Kasumi-1 (cell line): Measurements from ENCODE around the gene AGBL4.

Source experiments
- DNase-seq, 2 experiments: peaks; one replicate each; lab custom pipeline; 2025; lab: John Stamatoyannopoulos, UW

AGBL4 gene

DNA sequence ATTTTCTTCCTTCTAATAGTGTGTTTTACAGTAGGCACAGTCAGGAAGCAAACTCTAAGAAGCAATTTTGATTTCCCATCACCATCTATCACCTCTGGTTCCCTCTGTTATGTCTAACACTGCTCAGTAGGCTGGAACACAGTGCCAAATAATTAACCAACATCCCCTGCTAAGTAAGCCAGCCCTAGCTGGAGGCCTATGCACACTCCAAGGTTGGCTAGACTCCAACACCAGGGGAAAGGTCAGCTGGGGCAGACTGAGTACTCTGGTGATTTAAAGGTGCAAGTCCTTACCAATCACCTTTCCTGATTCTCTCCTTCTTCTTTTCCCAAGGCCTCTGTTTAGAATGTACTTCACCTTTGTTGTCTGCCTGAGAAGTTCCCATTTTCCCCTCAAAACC is 1200.6 kb downstream of the AGBL4 start:
- DNase-seq, result no peak

DNA sequence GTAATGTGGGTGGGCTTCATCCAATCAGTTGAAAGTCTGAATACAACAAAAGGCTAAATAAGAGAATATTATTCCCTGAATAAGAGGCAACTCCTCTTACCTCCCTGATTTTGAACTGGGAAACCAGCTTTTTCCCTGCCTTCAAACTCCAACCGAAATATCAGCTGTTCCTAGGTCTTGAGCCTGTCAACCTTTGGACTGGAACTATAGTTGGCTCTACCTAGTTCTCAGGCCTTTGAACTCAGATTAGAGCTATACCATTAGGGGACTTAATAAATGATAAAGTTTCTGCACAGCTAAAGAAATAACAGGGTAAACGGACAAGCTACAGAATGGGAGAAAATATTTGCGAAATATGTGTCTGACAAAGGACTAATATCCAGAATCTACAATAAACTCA is 1203.3 kb downstream of the AGBL4 start:
- no peak for DNase-seq

DNA sequence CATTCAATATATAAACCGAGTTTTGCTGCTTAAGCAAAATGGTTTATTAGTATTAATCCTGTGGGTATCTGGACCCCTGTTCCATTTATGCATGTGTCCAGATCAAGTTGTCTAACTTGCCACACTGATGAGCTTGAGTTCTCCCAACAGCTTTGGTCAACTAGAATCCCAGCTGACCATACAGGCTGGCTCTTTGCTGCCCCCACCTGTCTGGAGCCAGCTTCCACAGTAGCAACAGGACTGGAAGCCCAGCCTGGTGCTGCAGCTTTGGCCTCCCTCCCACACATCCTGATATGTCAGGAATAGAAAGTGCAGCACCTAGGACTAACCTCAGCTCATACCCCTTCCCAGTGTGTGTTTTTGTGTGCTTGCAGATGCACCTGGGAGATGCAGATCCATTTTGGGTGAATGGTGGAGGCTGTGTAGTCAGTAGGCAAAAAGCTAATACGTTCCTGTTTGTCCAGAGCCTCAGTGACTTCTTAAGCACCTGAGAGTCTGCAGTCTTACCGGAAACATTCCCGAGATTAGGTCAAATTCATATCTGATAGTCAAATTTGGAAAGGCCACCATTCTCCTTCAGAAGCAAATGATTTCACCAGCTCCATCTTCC is 1206.1 kb downstream of the AGBL4 start:
- DNase-seq, result peak in 1 of 2 experiments; percentile 13

DNA sequence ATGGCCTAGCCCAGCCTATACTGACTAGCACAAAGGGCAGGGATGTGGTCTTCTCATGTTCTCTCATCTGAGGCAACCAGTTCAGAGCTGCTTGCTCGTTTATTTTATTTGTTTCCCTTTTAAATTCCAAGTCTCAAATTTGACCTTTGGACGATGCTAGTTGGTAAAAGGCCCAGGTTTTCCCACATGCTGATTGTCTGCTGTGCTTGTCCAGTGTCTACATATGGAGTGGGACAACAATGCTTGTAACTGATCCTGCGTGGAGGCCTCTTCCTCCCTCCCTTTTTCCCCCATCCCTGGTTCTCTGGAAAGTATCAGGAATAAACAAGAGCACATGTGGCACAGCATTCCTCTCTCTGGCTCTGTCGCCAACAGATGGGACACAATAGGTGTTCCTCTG is 1213.0 kb downstream of the AGBL4 start:
- DNase-seq, result no peak

DNA sequence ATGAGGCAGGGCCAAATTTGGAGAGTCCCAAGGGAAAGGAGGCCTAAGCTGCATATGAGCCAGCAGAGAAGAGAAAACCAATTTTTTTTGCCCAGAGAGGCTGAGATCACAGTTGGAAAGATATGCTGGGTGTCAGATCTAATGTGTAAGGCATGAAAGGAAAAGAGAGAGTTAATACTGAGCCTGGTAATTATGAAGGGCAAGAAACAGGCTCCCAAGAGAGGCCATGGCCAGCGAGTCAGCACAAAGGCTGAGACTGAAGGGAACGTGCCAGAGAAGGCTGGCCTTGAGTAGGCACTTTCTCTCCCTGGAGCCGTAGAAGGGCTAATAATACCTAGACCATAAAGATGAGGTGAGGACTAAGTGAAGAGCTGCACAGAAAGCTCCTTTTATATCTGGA is 1215.3 kb downstream of the AGBL4 start:
- no peak for DNase-seq

DNA sequence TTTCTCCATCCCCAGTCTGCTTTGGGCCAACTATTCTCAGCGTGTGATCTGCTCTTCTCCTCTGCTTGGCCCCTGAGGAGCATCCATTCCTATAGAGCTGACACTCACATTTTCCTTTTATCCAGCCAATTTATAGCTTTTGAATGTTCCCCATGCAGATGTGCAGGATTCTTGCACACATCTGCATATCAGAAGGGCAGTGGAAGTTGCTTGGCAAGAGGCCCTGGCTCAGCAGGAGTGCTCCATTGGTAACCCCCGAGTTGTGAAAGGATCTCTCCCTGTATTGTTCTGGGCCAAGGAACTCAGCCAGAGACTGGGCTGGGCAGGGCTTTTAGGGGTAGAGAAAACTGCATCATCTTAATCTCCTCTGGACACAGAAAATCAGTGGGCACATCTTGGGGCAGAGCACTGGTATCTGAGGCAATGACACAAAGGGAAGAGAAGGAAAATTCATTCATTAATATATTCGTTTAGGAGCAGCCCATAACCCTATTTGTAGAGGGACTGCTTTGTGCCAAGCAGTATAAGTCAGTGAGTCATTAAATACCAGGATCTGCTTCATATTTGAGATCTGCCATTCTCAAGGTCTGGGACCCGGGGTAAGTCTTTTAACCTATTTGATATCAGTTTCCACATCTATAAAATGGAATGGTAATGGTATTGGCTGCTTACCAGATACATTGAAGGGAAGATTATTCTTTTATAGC is 1216.0 kb downstream of the AGBL4 start:
- no peak for DNase-seq

DNA sequence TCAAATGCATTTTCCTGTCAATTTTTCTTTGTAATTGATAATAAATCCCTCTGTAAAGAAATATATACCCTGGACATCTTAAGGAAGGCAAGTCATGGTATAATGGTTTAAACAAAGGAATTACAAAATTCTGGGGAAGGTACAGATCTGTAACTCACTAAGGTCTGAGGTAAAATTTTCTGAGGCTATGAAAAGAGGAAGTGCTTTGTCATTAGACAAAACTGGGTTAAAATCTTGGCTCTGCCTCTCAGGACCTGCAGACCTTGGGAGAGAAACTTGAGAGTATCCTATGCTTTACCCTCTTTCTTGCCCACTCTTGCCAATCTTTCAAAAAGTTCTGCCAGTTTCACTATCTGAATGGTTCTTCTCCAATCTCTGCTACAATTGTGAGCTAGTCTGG is 1220.3 kb downstream of the AGBL4 start:
- peak; percentile 17 to 24 for DNase-seq

DNA sequence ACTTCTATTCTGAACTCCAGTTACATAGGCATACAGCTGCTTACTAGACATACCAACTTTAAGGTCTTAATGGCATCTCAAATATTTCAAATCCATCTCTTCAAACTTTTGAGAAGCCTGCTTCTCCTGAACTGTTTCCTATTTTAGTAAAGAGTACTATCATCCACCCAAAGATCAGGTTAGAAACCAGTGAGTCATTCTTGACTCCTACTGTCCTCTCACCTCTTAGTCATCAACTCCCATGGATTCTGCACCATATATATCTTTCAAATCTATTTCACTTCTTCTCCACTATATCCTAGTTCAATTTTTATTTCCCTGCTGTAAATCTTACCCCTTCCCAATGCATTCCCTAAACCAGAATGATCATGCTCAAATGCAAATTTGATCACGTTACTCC is 1228.9 kb downstream of the AGBL4 start:
- no peak for DNase-seq

DNA sequence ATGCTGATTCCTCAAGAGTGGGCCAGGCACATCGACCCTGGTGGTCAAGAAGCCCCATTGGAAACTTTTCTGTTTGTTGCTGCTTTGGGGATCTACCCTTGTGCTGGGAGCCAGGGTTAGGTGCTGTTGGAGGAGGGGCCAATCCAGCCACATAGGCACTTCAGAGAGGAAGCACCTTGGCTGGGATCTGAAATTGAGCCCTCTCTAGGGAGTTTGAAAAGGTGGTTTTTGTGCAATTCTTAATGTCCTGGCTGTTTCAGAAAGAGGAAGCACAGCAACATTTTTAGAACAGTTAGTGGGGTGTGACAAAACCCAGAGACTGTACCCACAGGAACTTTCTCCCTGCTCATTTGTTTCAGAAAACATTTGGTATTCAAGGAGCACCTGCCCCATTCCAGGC is 1229.9 kb downstream of the AGBL4 start:
- peak; percentile 69 to 78 for DNase-seq

DNA sequence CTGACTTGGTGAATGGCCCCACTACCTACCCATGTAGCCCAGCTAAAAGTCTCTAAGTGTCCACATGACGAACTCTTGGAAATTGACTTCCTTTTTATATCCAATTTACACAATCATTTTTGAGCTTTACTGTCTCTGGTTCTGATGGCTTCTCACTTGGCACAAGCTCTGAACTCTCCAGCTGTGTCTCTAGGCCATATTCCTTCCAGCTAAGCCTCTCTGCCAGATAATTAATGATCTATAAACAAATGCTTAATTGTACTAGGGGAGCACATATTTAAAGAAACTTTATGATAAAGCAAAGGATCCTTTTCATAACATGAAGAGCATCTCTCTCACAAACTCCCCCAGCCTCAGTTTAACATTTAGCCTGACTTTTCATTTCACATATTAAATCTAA is 1230.8 kb downstream of the AGBL4 start:
- no peak for DNase-seq

DNA sequence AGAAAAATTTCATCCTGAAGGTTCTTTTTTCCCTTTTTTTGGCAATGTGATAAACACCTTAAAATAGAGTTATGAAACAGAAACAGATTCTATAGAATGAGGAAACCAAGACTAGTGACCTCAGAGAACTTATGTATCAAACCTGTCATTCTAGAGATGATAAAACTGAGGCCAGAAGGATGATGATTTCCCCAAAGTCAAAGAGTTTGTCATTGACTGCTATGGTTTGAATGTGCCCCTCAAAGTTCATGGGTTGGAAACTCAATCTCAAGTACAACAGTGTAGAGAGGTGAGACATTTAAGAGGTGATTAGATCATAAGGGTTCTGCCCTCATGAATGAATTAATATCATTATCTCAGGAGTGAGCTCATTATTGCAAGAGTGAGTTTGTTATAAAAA is 1233.4 kb downstream of the AGBL4 start:
- no peak for DNase-seq

DNA sequence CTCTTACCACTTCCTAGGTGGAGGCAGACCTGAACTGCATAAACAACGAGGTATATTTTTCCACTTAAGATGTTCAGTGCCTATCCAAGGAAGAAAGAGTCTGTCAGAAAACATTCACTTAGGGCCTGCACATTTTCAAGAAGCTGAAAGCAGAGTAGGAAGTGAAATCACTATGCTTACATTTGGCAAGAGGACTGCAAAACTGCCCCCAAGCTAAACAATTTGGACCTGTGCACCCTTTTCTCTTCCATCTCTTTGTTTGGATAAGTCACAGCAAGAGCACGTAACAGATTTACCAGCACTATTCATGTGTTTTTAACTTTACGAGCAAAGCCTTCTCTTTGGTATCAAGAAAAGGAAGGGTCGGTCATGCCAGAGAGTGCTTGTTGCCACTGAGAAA is 1233.9 kb downstream of the AGBL4 start:
- DNase-seq, result no peak

DNA sequence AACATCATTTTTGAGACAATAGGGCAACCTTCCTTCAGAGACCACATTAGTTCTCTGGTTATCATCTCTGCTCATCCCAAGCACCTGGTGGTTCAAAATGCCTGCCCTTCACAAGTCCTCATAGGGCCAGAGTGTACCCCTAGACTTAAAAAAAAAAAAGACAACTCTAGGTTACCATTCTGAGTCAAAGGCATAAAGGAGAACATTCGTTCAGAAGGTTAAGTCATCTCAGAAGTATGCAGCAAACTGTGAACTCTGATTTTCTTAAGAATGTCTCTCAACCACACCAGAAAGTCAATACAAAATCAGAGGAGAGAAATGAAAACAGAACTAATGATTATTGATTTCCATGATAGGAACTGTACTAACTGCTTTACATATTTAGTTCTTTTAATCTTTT is 1237.9 kb downstream of the AGBL4 start:
- DNase-seq, result no peak

DNA sequence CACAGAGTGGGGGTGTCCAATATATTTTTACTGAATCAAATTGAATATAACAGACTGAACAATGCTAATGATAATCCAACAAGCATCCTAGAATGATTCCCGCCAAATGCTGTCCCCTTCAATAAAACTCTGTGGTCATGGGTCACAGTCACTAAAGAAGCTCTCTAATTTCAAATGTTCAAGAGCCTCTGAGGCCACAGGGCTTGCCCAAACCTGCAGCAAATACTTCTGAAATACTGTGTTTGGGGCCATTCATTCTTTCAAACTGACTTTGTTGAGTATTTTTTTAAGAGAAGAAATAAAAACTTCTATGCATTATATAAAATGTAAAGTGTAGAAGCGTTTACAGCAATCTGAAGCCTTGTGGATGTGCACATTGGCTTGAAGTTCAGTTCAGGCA is 1239.5 kb downstream of the AGBL4 start:
- no peak for DNase-seq

DNA sequence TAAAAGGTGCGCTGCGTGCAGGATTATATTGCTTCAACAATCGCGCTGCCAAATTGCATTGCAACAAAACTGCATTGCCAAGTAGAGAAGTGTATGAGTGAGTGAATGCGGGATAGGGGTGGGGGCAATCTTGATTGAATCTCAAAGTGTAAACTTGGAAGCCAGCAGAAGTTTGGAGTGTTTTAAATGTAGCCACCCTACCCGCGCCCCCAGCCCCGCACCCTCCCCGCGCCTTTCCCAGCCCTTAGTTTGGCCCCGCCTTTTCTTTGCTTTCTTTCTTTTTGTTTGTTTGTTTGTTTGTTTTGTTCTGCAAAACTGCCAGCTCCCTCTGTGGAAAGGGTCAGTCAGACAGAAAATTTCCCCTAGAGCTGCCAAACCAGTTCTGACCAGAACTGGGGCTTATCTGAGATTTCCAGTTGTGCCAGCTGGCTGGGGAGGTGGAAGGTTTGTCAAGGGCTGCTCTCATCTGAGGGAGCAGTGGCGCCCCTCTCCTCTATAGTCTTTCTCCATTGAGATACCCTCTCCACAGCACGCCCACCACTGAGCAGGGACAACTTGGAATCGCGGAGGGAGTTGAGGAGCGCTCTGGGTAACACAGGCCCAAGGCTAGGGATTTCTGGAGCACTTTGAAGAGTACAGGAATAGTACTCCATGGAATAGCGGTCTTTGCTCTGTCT is 1246.4 kb downstream of the AGBL4 start:
- DNase-seq, result no peak

DNA sequence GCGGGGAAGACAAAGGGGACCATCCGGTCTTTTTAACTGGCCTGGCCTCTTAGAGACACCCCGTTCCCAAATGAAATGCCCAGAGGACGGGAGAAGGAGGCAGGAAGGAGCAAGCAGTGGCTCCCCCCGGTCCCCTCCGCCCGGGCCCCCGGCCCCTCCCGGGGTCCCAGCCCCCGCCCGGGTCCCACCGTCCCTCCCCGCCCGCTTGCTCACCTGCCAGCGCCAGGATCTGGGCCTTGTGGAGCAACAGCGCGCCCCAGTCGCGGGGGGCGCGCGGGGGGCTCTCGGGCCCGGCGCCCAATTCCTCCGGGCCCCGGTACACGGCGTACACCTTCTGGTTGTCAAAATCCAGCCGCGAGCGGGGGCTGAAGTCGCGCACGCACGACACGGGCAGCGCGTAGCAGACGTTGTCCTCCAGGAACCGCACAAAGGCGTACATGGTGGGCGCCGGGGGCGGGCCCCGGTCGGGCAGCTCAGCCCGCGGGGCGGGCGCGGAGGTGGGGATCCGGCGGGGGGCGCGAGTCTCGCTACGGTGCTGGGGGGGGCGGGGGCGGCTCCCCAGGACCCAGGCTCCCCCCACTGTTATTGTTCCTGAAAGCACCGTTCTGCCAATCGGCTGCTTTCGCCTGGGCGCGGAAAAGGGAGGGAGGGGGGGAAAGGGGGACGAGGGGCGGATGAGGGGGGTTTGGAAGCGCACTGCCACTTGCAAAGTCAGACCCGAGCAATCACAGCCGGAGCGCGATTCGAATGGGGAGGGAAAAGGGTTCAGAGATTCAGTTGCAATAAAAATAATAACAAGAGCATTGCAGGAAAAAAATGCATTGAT is 1247.1 kb downstream of the AGBL4 start, which contains the start of gene BEND5:
TSS of gene BEND5 (minus strand) at position 499 of the 826 bp plus-strand sequence. CDS start at position 439, 60 bp downstream.
- DNase-seq, result no peak

DNA sequence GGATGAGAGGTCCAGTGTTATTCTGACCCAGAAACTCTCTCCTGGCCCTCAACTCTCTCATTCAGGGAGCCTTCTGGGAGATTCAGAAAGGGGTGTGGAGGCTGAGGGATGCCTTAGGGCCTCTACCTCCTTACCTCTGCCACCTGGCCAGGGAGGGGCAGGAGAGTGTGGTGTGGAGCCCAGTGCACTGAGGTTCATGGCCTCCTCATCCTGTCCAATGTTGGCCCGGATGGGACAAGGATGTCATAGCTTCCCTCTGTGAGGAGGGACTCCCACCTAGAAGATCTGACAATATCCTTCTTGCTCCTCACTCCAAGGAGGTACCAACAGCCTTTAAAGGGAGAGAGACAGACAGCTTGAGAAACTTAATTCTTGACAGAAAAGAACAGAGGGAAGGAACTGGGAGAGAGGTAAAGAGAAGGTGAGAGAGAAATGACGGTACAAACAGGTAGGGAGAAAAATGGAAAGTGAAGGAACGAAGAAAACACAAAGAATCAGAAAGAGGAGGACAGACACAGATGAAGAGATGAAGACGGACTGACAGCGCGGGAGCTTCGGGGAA is 1247.8 kb downstream of the AGBL4 start:
- no peak for DNase-seq

DNA sequence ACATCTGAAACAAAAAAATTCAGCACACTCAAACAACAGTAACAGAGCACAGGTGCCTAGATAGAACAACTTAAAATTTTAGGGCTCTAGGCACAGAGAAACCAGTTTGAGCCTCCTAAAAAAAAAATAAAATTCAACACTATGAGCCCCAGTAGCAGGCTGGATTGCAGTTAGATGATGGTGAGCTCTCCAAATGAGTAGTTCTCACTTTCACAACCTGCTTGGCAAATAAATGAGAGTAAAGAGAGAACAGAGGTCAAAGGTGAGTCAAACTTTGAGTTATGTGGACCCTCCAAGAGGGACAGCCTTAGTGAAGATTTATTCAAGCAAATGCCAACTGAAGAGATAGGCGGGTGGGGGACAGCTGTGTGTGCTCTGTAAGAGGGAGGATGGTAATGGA is 1250.6 kb downstream of the AGBL4 start:
- no peak for DNase-seq

DNA sequence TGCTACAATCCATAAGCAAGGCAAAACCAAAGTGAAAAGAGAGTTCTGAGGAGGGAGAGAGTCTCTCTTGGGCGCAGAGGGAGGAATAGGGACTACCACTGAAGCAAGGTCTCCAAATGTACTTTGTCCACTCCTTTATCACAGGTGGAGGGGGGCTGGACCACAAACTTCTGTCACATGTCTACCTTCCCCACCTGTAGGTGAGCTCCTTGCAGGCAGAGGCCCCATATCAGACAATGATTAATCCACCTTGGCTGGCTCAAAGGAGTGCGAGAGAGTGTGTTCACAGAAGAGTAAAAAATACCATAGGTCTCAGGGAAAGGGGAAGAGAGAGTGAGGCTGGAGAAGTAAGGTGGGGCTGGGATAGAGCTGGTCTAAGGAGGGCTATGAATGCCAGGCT is 1251.5 kb downstream of the AGBL4 start:
- DNase-seq, result no peak

DNA sequence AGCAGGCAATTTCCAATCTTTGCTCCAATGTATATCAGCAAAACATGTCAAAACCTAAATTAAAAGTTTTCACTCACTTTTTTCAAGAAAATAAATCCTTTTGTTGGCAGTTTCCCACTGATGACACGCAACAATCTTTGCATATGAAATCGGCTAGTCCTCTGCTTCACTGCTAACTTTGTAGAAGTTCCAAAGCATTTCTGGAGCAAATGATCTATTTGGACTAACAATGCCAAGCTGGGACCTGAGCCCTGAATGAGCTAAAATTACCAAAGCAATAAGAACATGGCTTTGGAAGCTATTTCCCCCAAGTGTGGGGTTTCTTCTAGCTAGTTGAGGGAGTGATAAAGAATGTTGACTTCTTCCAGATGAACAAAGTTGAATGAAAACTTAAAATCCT is 1252.2 kb downstream of the AGBL4 start:
- DNase-seq, result no peak

DNA sequence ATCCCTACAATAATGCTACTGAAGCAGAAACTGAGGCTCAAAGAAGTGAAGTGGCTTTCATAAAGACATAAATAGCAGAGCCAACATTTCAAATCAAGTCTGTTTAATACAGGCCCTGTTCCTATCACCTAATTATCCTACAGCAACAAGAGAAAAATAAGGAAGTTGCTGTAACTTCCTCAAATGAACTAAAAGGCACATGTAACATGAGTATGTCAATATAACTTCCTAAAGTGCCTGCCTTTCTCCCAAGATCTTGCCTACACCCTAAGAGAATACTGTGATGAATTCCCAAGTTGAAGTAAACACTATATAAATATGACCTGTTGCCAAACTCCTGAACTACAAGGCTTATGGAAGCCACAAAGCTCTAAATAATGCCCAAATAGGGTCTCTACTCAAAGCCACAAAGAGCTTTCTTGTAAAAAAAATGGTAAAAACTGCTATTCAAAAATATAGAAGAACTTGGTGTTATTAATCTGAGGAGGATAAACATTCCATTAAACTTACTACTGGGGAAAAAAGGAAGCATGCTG is 1255.7 kb downstream of the AGBL4 start:
- peak; percentile 48 to 49 for DNase-seq

DNA sequence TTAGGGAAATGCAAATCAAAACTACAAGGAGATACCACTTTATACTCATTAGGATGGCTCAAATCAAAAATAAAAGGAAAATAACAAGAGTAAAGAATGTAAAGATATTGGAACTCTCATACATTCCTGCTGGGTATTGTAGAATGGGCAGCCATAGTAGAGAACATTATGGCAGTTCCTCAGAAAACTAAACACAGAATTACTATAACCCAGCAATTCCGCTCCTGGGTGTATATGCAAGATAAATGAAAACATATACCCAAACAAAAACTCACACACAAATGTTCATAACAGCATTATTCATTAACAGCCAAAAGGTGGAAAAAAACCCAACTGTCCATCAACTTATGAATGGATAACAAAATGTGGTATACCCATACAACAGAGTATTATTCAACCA is 1258.4 kb downstream of the AGBL4 start:
- DNase-seq, result no peak
